Tibial artery (tissue), 4 donors: ENCODE measurements around the gene CD244.
A peak's percentile ranks its signal among the peaks of the same experiment; 100 is the strongest.

ENCODE experiments used
- DNase-seq, 2 donors: peaks; one replicate each; pipeline ENCODE4 v3.0.0-alpha.2; 2019
- H3K27ac ChIP-seq, 2 donors: fragments of 200-600 bp; sonication (generic) in 1 of 2; 1 replicate in 1 of 2; 2 replicates in 1 of 2; pipeline ENCODE4 v1.5.1; 2018 to 2019; ENCODE audit warnings: mild to moderate bottlenecking in 1 of 2
- H3K27me3 ChIP-seq, 2 donors: fragments of 200-600 bp; sonication (generic) in 1 of 2; one replicate each; pipeline versions ENCODE4 v1.5.1 to v1.6.0; 2016 to 2019
- H3K36me3 ChIP-seq, 3 donors: fragments of 200-600 bp; sonication (generic) in 2 of 3; one replicate each; pipeline ENCODE4 v1.5.1; 2016 to 2019; ENCODE audit warnings: mild to moderate bottlenecking in 2 of 3
- H3K4me1 ChIP-seq, 4 donors: fragments of 200-600 bp; sonication (generic) in 2 of 4; 1 replicate in 3 of 4; 2 replicates in 1 of 4; pipeline ENCODE4 v1.5.1; 2016 to 2019
- H3K4me3 ChIP-seq, 2 donors: fragments of 200-600 bp; sonication (generic) in 1 of 2; 1 replicate in 1 of 2; 2 replicates in 1 of 2; pipeline ENCODE4 v1.5.1; 2018 to 2019; ENCODE audit warnings: mild to moderate bottlenecking in 2 of 2
- H3K9me3 ChIP-seq, 3 donors: fragments of 200-600 bp; sonication (generic) in 1 of 3; one replicate each; pipeline ENCODE4 v1.5.1; 2016 to 2019
- CTCF ChIP-seq, 2 experiments: fragments of 200-600 bp in 1 of 2; fragments of 450-650 bp in 1 of 2; IDR thresholded peaks; one replicate each; pipeline ENCODE4 v1.5.1; 2017 to 2019; ENCODE audit warnings: antibody characterized with exemption in 2 of 2, mild to moderate bottlenecking in 1 of 2, moderate library complexity in 1 of 2
- intact Hi-C: fragments of 100-400 bp; cut with DNase I; formaldehyde crosslinking; loops from one replicate; pipeline ENCODE4 v1.15.0; 2023; ENCODE audit warnings: low total_unique reads

CD244 gene

GRCh38 chr1:160888926-160889325 is 26.2 kb upstream of the CD244 start:
- H3K36me3 ChIP-seq, result no peaks in the 10 kb centered on the region
- H3K27me3 ChIP-seq, result no peaks in the 10 kb centered on the region
- no peaks in the 10 kb centered on the region for H3K4me1 ChIP-seq
- H3K4me3 ChIP-seq, result no peak overlapping the region
- intact Hi-C loops, result no loop called here
- H3K9me3 ChIP-seq, result no peaks in the 10 kb centered on the region
- H3K27ac ChIP-seq, result no peak overlapping the region
- no peak for TF ChIP-seq CTCF (IDR thresholded peaks at IDR 0.05)
- DNase-seq, result no peak

GRCh38 chr1:160887071-160887470 is 24.4 kb upstream of the CD244 start:
- no peaks in the 10 kb centered on the region for H3K36me3 ChIP-seq
- no peak for DNase-seq
- H3K4me3 ChIP-seq, result no peak overlapping the region
- no peaks in the 10 kb centered on the region for H3K9me3 ChIP-seq
- H3K4me1 ChIP-seq, result no peaks in the 10 kb centered on the region
- intact Hi-C loops, result no loop called here
- no peak for TF ChIP-seq CTCF (IDR thresholded peaks at IDR 0.05)
- H3K27ac ChIP-seq, result no peak overlapping the region
- no peaks in the 10 kb centered on the region for H3K27me3 ChIP-seq

- no peaks in the 10 kb centered on the region for H3K4me1 ChIP-seq
- H3K27ac ChIP-seq, result no peak within 1 kb of the TSS
- DNase-seq, result no peak
- no peak for TF ChIP-seq CTCF (IDR thresholded peaks at IDR 0.05)
- H3K36me3 ChIP-seq, result no peaks in the 10 kb centered on the region
- no peaks in the 10 kb centered on the region for H3K27me3 ChIP-seq
- no peaks in the 10 kb centered on the region for H3K9me3 ChIP-seq
- intact Hi-C loops, result no loop called here
- H3K4me3 ChIP-seq, result no peak within 1 kb of the TSS
Observed at GRCh38 chr1:160885042-160885441, 22.4 kb upstream of the CD244 start, which contains the start of gene ITLN1. TSS of gene ITLN1 (minus strand) at chr1:160885180. CDS start at chr1:160884877, 303 bp downstream.

- Histone ChIP-seq H3K27me3 (no peaks in the 10 kb centered on the region), H3K27ac (no peak overlapping the region), H3K4me1 (no peaks in the 10 kb centered on the region), H3K4me3 (no peak overlapping the region), H3K36me3 (no peaks in the 10 kb centered on the region), H3K9me3 (no peaks in the 10 kb centered on the region)
- peak; percentile 15 to 16 for TF ChIP-seq CTCF (IDR thresholded peaks at IDR 0.05)
- no peak for DNase-seq
- intact Hi-C loops, result no loop called here
Observed at GRCh38 chr1:160884579-160884978, 21.9 kb upstream of the CD244 start.

GRCh38 chr1:160883581-160884513 is 21.2 kb upstream of the CD244 start:
- Histone ChIP-seq H3K4me1 (no peaks in the 10 kb centered on the region), H3K4me3 (no peak overlapping the region), H3K27ac (no peak overlapping the region), H3K27me3 (no peaks in the 10 kb centered on the region), H3K36me3 (no peaks in the 10 kb centered on the region), H3K9me3 (no peaks in the 10 kb centered on the region)
- TF ChIP-seq CTCF (IDR thresholded peaks at IDR 0.05), result no peak
- intact Hi-C loops, result no loop called here
- no peak for DNase-seq
